HG03521 (cell line): ENCODE data around the gene PAM.
"Not testable (repeated sequence)": the region's sequence is repeated elsewhere in the genome, so short reads cannot be mapped to it uniquely, and the experiment has no call there.

Experiments
- ATAC-seq: cut with Tn5 transposase; IDR thresholded peaks from one replicate; pipeline ENCODE4 v1.9.1; 2021; ENCODE audit warnings: mild to moderate bottlenecking, moderate library complexity; ENCODE audit not compliant: unreplicated experiment

PAM gene

DNA sequence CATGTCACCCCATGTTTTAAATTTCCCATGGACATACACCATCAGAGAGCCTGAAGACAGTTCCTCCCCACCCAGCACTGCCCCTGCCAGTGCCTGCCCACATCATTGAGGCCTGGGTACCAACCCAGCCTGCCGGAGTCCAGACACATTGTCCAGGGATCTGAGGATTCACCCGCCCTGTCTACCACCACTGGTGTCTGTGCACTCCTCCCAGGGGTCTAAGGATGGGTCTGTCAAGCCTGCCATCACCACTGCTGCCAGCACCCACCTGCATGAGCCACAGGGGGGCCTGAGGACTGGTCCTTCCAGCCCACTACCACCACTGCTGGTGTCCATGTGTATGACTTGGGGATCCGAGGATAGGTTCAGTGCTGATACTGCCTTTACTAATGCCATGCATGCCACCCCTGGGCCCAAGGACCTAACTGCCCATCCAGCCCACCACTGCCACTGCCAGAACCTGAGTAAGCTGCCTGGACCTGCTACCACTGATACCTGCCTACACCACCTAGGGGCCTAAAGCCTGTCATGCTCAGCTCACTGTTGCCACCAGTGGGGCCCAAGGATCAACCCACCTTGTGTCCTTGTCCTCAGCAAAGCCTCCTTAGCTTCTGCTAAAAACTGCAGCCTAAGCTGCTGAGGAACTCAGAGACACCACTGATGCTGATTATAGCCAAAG is 227.0 kb downstream of the PAM start:
- ATAC-seq: no peak

DNA sequence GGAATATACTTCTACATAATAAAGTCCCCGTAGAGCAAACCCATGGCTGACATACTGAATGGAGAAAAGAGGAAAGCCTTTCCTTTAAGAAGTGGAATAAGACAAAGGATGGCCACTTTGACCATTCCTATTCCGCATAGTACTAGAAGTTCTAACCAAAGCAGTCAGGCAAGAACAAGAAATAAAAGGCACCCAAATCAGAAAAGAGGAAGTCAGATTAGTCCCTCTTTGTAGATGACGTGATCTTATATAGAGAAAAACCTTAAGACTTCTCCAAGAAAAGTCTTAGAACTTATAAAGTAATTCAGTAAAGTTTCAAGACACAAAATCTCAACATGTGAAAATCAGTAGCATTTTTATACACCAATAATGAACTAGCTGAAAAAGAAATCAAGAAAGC is 231.0 kb downstream of the PAM start:
- ATAC-seq: no peak

DNA sequence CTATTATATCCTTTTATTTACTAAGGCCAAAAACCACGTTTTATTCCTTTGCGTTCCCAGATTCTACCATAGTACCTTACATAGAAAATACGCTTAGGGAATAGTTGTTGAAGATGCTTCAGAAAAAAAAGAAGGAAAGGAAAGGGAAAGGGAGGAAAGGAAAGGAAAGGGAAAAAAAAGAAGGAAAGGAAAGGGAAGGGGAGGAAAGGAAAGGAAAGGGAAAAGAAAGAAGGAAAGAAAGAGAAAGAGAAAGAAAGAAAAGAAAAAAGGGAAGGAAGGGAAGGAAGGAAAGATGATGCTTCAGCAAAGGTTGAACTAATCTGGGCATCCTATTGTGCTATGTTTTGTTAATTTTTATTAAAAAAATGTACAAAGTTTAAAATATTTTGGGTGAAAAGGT is 233.4 kb downstream of the PAM start:
- no peak for ATAC-seq

DNA sequence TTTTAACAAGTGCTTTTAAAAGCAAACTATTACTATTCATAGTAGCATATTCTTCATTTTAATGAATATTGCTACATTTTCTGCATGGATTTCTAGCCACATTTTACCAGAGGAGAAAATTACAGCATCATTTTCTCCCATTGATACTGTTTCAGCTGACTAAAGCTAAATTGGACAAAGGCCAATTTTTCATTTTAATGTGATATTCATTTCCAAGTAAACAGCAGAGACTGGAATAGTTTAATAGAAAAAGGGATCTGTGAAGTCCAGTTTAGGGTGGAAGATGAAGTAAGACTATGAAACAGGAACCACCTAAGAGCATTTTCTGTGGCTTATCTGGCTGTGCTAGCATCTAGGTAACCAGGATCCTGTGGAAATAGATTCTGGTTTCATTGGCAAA is 236.7 kb downstream of the PAM start:
- ATAC-seq: no peak

DNA sequence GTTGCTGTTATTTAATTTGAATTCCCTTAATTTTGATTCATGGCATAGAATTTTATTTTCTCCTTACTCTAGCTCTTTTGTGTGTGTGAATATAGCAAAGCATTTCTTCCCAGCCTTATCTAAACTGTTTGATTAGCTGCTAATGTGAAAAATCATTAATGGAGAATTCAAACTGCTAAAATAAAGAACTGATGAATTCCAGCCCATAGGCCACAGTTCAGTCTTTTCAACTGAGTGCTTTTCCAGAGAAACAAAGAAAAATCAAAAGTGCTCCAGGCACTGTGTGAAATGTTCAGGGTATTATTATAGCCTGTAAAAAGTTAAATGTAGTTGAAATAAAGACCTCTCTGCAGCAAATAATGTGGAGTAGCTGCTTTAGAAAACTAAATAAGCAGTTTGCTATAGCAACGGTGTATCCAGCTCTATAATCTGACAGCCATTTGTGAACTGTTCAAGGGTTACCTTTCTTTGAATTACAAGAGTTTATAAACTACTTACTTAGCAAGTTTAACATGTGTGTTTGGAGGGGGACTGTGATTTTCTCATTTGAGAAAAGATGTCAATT is 241.0 kb downstream of the PAM start:
- no peak for ATAC-seq

DNA sequence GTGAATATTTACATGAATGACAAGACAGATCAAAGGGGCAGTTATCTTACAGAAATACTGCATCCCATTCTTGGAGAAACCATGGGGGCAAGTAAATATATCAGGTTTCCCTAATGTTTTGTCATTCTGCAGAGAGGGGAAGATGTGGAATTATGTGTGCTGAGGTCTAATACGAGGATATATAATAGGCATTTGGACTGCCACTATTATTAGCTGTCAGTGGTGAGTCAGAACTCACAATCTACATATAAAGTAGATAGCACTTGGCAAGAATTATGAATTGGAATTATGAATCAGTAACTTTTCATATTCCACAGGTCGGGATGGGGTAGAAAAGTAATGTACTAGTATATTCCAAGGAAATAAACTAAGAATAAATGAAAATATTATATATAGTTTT is 243.1 kb downstream of the PAM start:
- no peak for ATAC-seq

DNA sequence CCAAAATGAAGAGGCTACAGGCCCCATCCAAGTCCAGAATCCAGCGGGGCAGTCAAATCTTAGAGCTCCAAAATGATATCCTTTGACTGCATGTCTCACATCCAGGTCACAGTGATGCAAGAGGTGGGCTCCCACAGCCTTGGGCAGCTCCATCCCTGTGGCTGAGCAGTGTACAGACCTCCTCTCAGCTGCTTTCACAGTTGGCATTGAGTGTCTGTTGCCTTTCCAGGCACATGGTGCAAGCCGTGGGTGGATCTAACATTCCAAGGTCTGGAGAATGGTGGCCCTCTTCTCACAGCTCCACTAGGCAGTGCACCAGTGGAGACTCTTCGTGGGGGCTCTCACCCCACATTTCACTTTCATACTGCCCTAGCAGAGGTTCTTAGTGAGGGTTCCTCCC is 244.1 kb downstream of the PAM start:
- ATAC-seq: no peak

DNA sequence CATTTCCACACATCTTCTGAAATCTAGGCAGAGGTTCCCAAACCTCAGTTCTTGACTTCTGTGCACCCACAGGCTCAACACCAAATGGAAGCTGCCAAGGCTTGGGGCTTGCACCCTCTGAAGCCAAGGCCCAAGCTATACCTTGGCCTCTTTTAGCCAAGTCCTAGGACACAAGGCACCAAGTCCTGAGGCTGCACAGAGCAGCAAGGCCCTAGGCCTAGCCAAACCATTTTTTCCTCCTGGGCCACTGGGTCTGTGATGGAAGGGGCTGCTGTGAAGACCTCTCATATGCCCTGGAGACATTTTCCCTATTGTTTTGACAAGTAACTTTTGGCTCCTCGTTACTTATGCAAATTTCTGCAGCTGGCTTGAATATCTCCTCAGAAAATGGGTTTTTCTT is 244.5 kb downstream of the PAM start:
- not testable (repeated sequence) for ATAC-seq

DNA sequence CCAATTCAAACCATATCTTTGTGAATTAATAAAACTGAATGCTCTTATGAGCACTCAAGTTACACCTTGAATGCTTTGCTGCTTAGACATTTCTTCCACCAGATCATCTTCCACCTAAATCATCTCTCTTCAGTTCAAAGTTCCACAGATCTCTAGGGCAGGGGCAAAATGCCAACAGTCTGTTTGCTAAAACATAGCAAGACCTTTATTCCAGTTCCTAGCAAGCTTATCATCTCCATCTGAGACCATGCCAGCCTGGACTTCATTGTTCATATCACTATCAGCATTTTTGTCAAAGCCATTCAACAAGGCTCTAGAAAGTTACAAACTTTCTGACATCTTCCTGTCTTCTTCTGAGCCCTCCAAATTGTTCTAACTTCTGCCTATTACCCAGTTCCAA is 245.0 kb downstream of the PAM start:
- no peak for ATAC-seq

DNA sequence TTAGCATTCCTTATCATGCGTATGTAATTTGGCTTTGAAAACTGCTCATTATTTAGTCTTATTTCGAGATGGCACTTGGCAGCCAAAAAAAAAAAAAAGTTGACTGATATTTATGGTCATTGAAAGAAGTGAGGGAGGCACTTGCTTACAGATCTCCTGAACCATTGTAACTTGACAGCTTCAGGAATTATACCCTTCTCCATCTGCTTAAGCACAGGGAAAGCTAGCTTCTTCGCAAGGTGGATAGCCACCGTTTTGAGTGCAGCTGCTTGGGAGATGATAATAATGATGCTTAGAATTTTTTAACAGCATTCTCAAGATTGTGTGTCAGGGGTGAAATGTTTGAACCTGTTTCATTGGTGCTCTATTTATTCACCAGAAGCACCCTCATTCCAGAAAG is 248.8 kb downstream of the PAM start:
- ATAC-seq: no peak

DNA sequence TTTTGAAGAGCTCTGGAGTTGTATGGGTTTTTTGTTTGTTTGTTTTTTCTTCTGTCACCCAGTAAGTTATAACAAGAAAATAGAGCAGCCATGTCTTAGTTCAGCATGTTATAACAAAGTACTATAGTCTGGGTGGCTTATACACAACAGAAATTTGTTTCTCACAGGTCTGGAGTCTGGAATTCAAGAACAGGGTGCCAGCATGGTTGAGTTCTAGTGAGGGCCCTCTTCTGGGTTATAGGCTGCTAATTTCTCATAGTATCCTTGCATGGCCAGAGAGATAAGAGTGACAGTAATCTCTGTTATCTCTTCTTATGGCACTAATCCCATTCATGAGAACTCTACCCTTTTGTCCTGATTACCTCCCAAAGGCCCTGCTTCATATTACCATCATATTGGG is 250.2 kb downstream of the PAM start:
- no peak for ATAC-seq

DNA sequence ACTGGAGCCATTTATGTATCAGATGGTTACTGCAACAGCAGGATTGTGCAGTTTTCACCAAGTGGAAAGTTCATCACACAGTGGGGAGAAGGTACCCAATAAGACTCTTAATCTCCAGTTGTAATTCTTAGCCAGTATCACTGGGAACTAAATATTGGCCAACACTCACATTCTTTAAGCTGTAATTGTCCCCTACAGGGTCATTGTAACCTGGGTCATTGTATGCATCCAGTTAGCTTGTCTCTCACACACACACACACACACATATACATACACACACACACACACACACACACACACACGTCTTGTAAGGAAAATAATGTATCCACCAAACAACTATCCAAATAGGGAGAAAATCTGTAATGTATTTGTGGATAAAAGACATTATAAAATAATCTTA is 251.8 kb downstream of the PAM start:
- no peak for ATAC-seq

DNA sequence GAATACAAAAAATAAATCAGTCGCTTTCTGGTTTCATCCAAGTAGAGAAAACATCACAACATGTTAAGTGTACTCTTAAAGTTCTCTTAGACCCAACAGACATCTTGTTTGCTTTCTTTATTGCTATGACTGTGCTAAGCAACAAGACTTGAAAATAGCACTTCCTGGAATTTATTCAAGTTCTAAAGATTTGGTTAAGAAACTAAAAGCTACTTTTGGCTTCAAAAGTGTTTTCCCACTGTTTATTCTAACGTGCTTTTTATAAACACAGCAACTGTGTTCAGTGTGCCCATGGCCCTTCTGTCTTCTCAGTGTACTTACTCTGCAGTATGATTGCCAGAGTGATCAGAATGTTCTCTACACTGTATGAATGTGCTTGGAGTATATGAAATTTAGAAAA is 255.1 kb downstream of the PAM start:
- ATAC-seq: peak; percentile 74

DNA sequence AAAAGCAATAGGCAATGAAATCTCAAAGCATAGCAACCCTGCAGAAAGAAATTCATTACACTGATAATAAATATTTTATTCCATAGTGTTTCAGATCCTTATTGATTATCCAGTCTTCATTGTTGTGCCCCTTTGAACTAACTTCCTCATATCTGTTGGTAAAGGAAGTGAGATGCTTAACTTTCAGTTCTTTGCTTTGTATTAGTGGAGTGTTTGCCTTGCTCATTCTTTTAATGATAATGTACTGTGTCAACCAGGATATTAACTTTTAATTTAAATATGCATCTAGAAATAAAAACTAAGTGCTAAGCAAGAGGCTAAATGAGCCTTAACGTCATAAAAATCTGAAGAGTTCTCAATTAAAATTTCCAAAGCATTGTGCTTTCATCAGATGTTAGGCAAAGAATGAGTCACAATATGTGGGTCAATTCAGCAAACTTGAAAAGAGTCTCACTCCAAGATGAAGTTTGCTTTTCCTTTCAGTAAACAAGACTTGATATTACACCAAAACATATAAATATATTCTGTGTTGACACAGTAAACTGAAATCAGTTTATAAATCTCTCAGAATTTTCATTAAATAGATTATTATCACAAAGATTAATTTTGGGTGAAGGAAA is 258.9 kb downstream of the PAM start:
- ATAC-seq: no peak

DNA sequence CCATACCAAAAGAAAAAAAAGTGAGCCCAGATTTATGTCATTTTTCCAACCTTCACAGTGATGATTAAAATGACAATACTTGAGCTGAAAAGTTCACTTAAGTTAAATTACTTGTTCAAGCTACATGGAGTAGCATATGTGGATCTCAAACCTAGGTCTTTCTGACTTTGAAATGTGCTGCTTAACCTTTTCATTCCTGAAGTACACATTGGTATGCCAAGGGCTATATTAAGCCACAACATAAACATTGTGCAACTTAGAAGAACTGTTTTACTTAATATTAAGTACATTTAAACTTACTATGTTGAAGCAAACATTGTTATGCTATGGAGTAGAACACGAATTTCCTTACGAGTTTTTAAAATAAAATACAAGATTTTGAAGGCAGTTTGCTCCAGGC is 259.9 kb downstream of the PAM start:
- ATAC-seq: no peak

DNA sequence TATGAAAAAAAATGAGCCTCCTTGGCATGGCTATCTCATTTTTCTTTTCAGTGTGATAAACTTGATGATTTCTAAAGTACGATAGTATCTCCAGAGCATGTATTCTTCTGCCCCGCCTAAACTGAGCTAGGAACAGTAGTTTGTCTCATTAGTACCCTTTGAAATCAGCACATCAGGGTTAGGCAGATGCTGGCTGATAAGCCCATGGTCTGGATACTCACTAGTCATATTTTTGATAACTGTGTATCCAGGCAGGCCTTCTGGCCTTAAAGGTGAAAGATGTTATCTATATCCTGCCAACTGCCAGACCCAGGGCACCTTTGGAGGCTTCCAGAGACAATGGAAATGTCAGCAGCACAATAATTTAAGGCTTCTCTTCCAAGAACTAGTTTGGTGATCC is 261.1 kb downstream of the PAM start:
- ATAC-seq: no peak

DNA sequence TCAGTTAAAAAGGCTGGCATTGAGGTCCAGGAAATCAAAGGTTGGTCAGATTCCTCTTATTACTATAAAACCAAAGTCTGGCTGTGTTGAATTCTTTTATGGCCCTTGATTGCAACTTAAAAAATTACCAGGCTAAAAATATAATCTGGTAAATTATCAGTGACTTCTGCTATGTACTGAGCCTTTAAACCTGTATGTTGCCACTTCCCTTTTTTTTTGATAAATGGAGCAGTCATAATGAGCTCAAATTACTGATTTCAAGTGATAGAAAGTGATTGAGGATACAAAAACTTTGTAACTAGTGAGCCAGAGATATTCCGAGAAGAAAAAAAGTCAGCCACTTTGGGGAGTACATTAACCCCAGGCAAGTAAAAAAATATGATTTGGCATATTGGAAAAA is 264.7 kb downstream of the PAM start:
- no peak for ATAC-seq

DNA sequence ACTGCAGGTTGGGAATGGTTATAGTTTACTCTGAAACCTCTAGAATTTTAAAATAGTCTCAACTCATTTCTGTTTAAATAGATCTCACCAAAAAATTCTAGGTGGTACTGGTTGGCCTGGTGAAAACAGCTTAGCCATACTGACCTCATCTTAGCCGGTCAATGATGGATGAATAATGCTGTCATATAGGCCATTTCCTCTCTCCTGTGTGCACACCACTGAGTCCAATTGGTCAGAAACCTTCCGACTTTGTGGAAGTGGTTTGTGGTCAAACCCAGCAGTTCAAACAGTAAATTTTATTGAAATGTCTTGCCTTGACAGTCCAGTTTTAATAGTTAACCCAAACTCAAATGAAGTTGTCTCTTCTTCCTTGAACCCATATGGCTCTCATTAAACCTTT is 266.2 kb downstream of the PAM start:
- peak; percentile 88 for ATAC-seq

DNA sequence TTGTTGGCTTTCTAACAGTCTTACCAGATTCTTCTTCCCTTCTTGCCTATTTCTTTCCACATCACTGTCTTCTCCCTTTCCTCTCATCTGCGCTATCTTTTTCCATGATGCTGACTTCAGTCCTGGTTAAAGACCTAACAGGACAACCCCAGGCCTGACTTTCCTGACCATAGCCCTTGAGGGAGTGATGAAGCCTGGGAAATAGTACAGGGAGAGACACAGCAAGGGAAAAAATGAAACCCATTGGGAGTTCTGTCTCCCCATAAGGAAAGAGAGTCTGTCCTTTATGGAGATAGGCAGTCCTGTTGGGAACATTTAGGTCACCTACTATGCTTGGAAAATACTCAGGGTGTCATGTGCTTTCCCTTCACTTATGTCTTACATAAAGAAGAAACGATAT is 272.2 kb downstream of the PAM start:
- ATAC-seq: no peak

DNA sequence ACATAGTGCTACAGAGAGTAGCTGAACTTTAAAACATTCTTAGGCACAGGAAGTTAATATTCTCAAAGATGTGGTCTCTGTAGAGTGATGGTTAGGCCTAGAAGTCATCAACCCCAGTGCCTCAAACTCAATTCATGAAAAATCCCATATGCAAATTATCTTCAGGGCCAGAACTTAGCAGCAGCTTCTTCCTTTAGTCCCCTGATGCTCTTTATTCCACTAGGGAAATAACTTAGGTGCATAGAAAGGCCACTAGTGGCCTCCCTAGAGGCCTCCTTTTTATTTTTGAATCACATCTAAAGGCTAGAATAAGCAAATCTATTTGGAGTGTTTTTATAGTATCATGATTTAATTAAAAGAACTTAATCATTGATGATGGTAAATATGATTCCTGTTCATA is 276.5 kb downstream of the PAM start:
- ATAC-seq: no peak

DNA sequence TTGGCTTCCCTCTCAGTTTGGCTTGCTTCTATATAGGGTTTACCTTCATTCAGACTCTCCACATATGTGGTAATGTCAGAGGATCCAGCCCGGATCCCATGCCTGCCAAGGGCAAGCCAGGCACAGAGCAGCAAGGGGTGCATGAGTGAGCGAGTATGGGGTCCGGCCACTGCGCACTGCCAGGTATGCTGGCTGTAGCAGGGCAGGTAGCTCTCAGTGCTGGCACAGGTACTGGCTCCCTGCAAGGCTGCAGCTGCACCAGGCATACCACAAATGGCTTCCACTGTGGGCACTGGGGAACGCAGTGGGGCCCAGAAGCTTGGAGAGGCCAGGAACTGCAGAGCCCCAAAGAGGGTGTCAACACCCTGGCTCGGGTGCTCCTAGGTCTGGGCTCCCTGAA is 278.6 kb downstream of the PAM start:
- ATAC-seq: no peak

DNA sequence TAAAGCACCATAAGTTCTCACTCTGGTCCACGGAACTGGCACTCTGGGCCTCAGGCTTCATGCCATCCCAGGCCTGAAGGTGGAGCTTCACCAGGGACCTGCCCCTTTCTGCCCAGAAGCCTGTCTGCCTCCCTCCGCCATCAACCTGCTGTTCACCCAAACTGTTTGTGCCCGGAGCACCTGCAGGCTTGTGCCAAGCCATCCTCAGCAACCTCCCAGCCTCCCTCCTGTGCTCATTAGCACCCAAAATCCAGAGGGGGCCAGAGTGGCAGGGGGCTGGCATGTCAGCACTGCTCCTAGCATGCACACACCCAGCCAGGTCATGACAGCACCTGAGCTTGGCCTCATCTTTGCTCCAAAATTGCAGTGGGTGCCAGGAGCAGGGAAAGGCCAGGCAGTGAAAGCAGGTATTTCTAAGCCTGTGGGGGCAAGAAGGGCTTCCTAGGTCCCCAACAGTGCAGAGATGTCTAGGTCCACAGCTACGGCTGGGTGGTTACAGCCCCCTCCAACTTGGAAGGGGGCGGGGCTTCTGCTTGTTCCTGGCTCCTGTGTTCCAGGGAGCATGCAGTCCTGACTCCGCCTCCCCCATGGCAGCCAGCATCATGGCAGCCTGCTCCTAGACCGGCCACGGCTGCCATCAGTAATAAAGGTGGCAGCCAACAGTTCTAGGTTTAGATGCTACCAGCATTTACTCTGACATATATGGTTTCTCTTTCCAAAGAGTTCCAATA is 279.7 kb downstream of the PAM start:
- ATAC-seq: no peak
